ENCODE measurements around the gene NEURL1B. TPM values are rescaled to one million over a fixed set of nuclear protein-coding genes. Genes with fewer than 3 reads are reported as not detected.
"Not testable (repeated sequence)": the region's sequence is repeated elsewhere in the genome, so short reads cannot be mapped to it uniquely, and the experiment has no call there.

Gene NEURL1B
- polyA plus RNA-seq, 3 donors = 14.7 to 17.4 (median 14.8) TPM

- no peak for DNase-seq (ENCODE audit: extremely low read depth in 1 of 11, low read depth in 9 of 11, low spot score in 4 of 11)
Observed at GRCh38 chr5:172699999-172700364, 58.9 kb downstream of the NEURL1B start.

GRCh38 chr5:172700365-172701290 is 59.6 kb downstream of the NEURL1B start:
- DNase-seq (ENCODE audit: extremely low read depth in 1 of 11, low read depth in 9 of 11, low spot score in 4 of 11) = peak in 2 of 11 donors; percentile 45 to 46

GRCh38 chr5:172701291-172701656 is 60.2 kb downstream of the NEURL1B start:
- no peak for DNase-seq (ENCODE audit: extremely low read depth in 1 of 11, low read depth in 9 of 11, low spot score in 4 of 11)

GRCh38 chr5:172703952-172704351 is 62.9 kb downstream of the NEURL1B start:
- DNase-seq (ENCODE audit: extremely low read depth in 1 of 11, low read depth in 9 of 11, low spot score in 4 of 11) = no peak

- no peak for DNase-seq (ENCODE audit: extremely low read depth in 1 of 11, low read depth in 9 of 11, low spot score in 4 of 11)
Observed at GRCh38 chr5:172705576-172706084, 64.6 kb downstream of the NEURL1B start.

DNA sequence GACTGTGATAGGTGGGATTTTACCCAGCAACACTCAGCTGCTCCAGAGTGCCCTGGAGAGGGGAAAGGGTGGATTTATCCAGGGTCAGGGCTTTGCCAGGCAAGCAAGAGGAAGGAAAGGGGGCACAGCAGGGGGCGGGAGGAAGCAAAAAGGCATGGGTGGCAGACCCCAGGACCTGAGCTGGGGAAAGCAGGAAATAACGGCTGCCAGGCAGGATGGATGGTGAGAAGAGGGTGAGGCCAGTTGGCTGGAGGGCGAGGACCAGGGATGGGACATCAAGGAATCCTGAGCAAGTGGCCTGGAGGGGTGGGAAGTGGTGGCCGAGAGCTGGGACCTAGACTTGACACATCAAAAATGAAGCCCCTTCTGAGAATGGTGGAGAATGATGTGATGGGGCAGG is 65.7 kb downstream of the NEURL1B start:
- no peak for DNase-seq (ENCODE audit: extremely low read depth in 1 of 11, low read depth in 9 of 11, low spot score in 4 of 11)

- DNase-seq (ENCODE audit: extremely low read depth in 1 of 11, low read depth in 9 of 11, low spot score in 4 of 11) = no peak
Observed at GRCh38 chr5:172707285-172708182, 66.5 kb downstream of the NEURL1B start.

DNA sequence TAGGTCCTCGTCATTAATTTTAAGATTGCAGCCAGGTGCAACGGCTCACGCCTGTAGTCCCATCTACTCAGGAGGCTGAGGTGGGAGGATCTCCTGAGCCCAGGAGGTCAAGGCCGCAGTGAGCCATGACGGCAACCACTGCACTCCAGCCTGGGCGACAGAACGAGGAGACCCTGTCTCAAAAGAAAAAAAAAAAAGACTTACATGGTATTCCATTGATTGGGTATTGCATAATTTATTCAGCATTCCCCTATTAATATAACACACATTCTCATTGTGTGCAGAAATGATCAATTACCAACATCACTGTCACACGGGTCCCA is 67.1 kb downstream of the NEURL1B start:
- DNase-seq (ENCODE audit: extremely low read depth in 1 of 11, low read depth in 9 of 11, low spot score in 4 of 11) = no peak

- DNase-seq (ENCODE audit: extremely low read depth in 1 of 11, low read depth in 9 of 11, low spot score in 4 of 11) = no peak
Observed at GRCh38 chr5:172710676-172711075, 69.6 kb downstream of the NEURL1B start.

DNA sequence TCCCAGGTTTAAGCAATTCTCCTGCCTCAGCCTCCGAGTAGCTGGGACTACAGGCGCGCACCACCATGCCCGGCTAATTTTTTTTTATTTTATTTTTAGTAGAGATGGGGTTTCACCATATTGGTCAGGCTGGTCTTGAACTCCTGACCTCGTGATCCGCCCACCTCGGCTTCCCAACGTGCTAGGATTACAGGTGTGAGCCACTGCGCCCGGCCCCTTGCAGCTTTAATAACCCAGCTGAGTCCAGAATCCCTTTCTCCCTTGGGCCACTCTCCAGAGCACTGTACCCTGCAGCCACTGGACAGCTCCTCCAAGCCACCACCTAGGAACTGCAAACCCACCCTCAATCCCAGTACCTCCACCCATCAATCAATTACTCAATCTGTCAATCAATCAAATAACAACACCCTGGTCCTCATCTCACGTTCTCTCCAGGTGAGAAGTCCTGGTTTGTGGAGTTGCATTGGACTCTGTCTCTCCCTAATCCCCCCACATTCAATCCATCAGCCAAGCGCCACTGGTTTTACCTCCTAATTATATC is 70.3 kb downstream of the NEURL1B start:
- not testable (repeated sequence) for DNase-seq (ENCODE audit: extremely low read depth in 1 of 11, low read depth in 9 of 11, low spot score in 4 of 11)

DNA sequence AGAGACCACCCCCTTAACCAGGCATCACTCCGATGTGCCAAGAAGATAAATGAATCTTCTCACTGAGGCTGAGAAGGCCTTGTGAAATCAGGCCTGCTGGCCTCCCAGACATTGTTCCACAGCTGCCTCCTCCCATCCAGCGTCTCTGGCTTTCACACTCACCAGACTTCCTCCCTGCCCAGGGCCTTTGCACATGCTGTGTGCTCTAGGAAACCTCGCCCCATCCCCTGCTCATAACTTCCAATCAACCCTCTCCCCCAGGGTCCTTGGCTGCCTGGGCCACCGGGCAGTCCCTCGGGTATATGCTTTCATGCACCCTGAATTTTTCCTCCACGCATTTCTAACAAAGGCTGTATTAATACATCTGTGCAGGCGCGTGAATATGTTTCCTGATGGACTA is 71.5 kb downstream of the NEURL1B start:
- DNase-seq (ENCODE audit: extremely low read depth in 1 of 11, low read depth in 9 of 11, low spot score in 4 of 11) = no peak

DNA sequence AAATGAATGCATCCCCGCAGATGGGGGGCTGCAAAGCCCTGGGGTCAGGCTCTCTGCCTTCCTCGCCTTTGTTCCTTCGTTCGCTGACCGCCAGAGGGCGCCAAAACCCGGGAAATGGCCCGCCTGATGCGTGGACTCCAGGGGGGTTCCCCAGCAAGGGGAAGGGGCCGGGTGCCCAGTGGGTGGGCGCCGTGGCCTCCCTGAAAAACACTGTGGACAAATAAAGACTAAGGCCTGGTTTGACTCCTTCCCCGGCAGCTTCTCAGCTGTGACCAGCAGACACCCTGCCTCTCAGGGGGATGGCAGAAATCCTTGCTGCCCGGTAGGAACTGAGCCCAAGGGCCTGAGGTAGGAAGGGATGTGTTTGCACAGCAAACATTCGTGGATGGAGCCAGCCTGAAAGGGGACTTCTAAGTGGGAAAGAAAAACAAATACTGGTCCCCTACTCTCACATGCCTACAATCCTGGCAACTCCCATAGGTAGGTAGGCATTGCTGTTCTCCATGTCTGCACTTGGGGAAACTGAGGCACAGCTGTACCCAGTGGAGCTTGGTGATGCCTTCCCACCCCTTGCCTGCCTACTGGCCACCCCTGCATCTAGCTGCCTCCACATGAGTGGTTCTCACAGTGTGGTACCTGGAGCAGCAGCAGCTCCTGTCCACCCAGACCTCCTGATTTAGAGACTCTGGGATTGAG is 72.2 kb downstream of the NEURL1B start:
- peak in 1 of 11 donors; percentile 47 for DNase-seq (ENCODE audit: extremely low read depth in 1 of 11, low read depth in 9 of 11, low spot score in 4 of 11)

- DNase-seq (ENCODE audit: extremely low read depth in 1 of 11, low read depth in 9 of 11, low spot score in 4 of 11) = no peak
Observed at GRCh38 chr5:172713809-172714490, 72.9 kb downstream of the NEURL1B start.

DNA sequence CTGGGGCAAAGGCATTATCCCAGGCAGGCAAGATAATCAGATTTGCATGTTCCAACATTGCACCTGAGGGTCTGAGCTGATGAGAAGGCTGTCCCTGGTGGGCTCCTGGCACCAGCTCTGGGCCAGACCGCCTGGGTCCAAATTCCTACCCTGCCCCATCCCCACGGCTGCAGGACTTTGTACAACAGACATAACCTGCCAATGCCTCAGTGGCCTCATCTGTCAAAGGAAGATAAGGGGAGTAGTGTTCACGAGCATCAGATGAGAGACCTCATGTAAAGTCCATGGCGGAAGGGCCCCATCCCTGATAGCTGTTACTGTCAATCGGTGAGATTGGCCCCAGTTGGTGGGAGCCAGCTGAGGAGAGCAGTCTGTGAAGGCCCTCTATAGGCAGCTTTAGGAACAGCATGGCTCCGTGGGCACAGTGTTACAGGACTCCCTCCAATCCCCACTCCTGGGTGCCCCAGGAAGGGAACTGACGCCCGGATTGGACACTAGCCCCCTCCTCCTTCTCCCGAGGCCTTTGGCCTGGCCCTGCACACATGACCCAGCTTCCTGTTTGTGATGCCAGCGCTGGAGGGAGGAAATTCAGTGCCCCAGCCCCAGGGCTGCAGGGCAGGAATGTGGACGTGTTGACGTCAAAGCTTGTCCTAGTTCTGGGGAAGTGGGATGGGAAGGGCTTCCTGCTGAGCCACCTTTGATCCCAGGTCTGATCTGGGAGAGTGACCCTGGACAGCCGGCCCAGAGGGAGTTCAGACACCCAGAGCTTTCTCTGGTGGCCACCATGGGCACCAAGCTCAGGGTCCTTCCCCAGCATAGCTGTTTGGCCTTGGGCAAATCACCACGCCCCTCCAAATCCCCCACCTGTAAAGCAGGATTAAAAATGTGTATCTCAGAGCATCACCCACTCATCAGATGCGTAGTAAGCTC is 73.7 kb downstream of the NEURL1B start:
- peak in 2 of 11 donors; percentile 49 to 60 for DNase-seq (ENCODE audit: extremely low read depth in 1 of 11, low read depth in 9 of 11, low spot score in 4 of 11)

- DNase-seq (ENCODE audit: extremely low read depth in 1 of 11, low read depth in 9 of 11, low spot score in 4 of 11) = no peak
Observed at GRCh38 chr5:172715421-172715780, 74.3 kb downstream of the NEURL1B start.

DNA sequence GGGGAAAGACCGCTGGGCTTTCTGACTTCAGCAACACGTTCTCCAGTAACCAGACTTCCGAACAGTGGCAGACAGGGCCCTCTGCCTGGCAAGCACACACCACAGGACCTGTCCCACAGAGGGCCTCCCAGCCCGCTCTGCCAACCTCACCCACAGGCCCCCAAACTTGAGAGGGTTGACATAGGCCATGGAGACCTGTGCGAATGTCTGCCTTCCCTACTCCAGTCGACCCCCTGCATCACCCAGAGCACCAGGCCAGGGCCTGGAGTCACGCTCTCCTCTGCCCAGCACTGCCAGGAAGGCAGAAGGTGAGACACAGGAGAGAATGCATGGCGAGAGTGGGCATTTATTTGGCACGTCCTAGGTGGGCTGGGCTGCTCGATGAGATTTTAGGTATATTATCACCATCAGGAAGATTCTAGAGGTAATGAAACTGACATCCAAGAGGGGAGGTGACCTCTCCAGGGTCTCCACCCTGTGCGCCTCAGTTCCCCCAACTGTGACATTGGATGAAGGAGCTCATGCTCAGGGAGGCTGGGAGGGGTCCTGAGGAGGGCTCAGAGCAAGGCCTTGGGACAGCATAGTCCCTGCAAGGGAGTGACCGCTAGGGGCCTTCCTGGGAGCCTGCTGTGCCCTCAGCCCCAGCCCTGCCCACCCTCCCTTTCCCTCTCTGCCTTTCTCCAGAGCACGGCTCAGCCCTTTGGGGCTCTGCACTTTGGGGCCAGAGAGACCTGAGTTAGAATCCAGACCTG is 75.0 kb downstream of the NEURL1B start:
- no peak for DNase-seq (ENCODE audit: extremely low read depth in 1 of 11, low read depth in 9 of 11, low spot score in 4 of 11)

DNA sequence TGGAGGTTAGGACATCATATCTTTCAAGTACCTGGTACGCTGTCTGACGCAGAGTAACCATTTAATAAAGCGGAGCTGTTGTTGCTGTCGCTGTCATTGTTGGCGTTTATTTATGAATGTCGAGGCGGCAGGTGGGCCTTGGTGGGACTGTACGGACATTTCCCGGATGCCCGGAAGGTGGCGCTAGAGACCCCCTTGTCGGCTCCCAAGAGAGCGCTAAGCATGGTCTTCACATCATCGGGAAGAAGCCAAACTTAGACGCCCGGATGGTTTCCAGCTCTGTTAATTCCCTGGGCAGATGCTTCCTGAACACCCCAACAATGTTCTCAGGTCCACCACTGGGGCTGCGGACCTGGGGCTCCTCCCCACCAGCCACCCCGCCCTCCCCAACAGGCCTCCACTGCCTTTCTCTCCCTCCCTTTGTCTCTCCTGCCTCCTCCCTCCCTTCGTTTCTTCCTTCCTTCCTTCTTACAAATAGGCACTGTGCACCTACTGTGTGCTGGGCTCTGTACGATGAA is 75.8 kb downstream of the NEURL1B start:
- DNase-seq (ENCODE audit: extremely low read depth in 1 of 11, low read depth in 9 of 11, low spot score in 4 of 11) = peak in 6 of 11 donors; percentile 74 to 80 (median 75)
